Osteocyte (in vitro differentiated cells): ENCODE measurements around the gene GPR146. TPM values are rescaled to one million over a fixed set of nuclear protein-coding genes. Genes with fewer than 3 reads are reported as not detected.

Experiments used
- DNase-seq: peaks from one replicate; pipeline ENCODE4 v3.0.0; 2021; ENCODE audit warnings: mixed read lengths; ENCODE audit not compliant: unreplicated experiment; ENCODE audit errors: extremely low spot score
- H3K27ac Mint-ChIP-seq: one replicate; pipeline ENCODE4 v1.8.0; 2021; ENCODE audit warnings: mild to moderate bottlenecking, mixed read lengths; ENCODE audit not compliant: unreplicated experiment
- H3K27me3 Mint-ChIP-seq: one replicate; pipeline ENCODE4 v1.8.0; 2021; ENCODE audit warnings: mixed read lengths; ENCODE audit not compliant: unreplicated experiment
- H3K36me3 Mint-ChIP-seq: one replicate; pipeline ENCODE4 v1.8.0; 2021; ENCODE audit warnings: mixed read lengths; ENCODE audit not compliant: unreplicated experiment
- H3K4me1 Mint-ChIP-seq: one replicate; pipeline ENCODE4 v1.8.0; 2021; ENCODE audit warnings: mixed read lengths; ENCODE audit not compliant: unreplicated experiment
- H3K4me3 Mint-ChIP-seq: one replicate; pipeline ENCODE4 v1.8.0; 2021; ENCODE audit warnings: mild to moderate bottlenecking, moderate library complexity, mixed read lengths; ENCODE audit not compliant: unreplicated experiment
- H3K9me3 Mint-ChIP-seq: one replicate; pipeline ENCODE4 v1.8.0; 2021; ENCODE audit warnings: mixed read lengths; ENCODE audit not compliant: unreplicated experiment
- CTCF ChIP-seq: fragments of 200-600 bp; sonication (generic); IDR thresholded peaks from 2 replicates; pipeline ENCODE4 v1.5.0; 2021; ENCODE audit warnings: antibody characterized with exemption, mild to moderate bottlenecking, moderate library complexity
- total RNA-seq: library from RNA; stranded (reverse); gene quantifications from 2 replicates; pipeline ENCODE4 v1.2.1, GENCODE V29; 2021

GPR146 gene
- total RNA-seq, 1 donor from 2014 or later, result 2.8 TPM

- TF ChIP-seq CTCF, result no peak
- H3K9me3 Mint-ChIP-seq, result no peaks in the 10 kb centered on the region
- no peak for DNase-seq
- peaks cover 2% of the 10 kb centered on the region for H3K36me3 Mint-ChIP-seq
- peaks cover 7% of the 10 kb centered on the region for H3K4me1 Mint-ChIP-seq
- H3K27me3 Mint-ChIP-seq, result no peaks in the 10 kb centered on the region
- H3K4me3 Mint-ChIP-seq, result no peak overlapping the region
- H3K27ac Mint-ChIP-seq, result no peak overlapping the region
Observed at GRCh38 chr7:1053816-1054370, 9.5 kb downstream of the GPR146 start.

- Mint-ChIP-seq H3K4me1 (peaks cover 8% of the 10 kb centered on the region), H3K9me3 (no peaks in the 10 kb centered on the region), H3K27me3 (no peaks in the 10 kb centered on the region), H3K36me3 (peaks cover 2% of the 10 kb centered on the region), H3K4me3 (no peak overlapping the region), H3K27ac (no peak overlapping the region)
- no peak for DNase-seq
- no peak for TF ChIP-seq CTCF
Observed at GRCh38 chr7:1054438-1054837, 10.1 kb downstream of the GPR146 start.

GRCh38 chr7:1054861-1055450 lies 10.6 kb downstream of the GPR146 start:
- Mint-ChIP-seq H3K27me3 (no peaks in the 10 kb centered on the region), H3K36me3 (peaks cover 2% of the 10 kb centered on the region), H3K4me3 (no peak overlapping the region), H3K9me3 (no peaks in the 10 kb centered on the region), H3K4me1 (peaks cover 8% of the 10 kb centered on the region), H3K27ac (no peak overlapping the region)
- TF ChIP-seq CTCF, result no peak
- DNase-seq, result no peak

- H3K36me3 Mint-ChIP-seq, result peaks cover 2% of the 10 kb centered on the region
- DNase-seq, result no peak
- no peaks in the 10 kb centered on the region for H3K9me3 Mint-ChIP-seq
- no peak for TF ChIP-seq CTCF
- H3K4me1 Mint-ChIP-seq, result peaks cover 8% of the 10 kb centered on the region
- no peak overlapping the region for H3K27ac Mint-ChIP-seq
- H3K27me3 Mint-ChIP-seq, result no peaks in the 10 kb centered on the region
- no peak overlapping the region for H3K4me3 Mint-ChIP-seq
Observed at GRCh38 chr7:1055491-1055955, 11.2 kb downstream of the GPR146 start.

- DNase-seq, result no peak
- Mint-ChIP-seq H3K27ac (no peak overlapping the region), H3K4me1 (peaks cover 8% of the 10 kb centered on the region), H3K4me3 (no peak overlapping the region), H3K36me3 (peaks cover 2% of the 10 kb centered on the region), H3K9me3 (no peaks in the 10 kb centered on the region), H3K27me3 (no peaks in the 10 kb centered on the region)
- no peak for TF ChIP-seq CTCF
Observed at GRCh38 chr7:1055956-1056784, 11.8 kb downstream of the GPR146 start.
